WERI-Rb-1 (cell line): ENCODE results near the gene OR13F1.

Source experiments
- DNase-seq: peaks from one replicate; pipeline ENCODE4 v3.0.0-alpha.2; 2020
- H3K27ac ChIP-seq: fragments of 250-450 bp; sonication (Bioruptor Pico); 2 replicates; pipeline ENCODE4 v1.5.1; 2020; ENCODE audit warnings: mild to moderate bottlenecking, moderate library complexity
- H3K27me3 ChIP-seq: fragments of 250-450 bp; sonication (Bioruptor Pico); 2 replicates; pipeline ENCODE4 v1.5.1; 2021; ENCODE audit warnings: mild to moderate bottlenecking, low read depth, moderate library complexity; ENCODE audit not compliant: insufficient read depth, severe bottlenecking
- H3K36me3 ChIP-seq: fragments of 250-450 bp; sonication (Bioruptor Pico); 2 replicates; pipeline ENCODE4 v1.5.1; 2020; ENCODE audit warnings: mild to moderate bottlenecking, moderate library complexity
- H3K4me3 ChIP-seq: 2 replicates; pipeline ENCODE4 v1.5.1; 2011; ENCODE audit warnings: low read depth, mild to moderate bottlenecking, control low read depth, low read length
- H3K9me3 ChIP-seq: fragments of 250-450 bp; sonication (Bioruptor Pico); 2 replicates; pipeline ENCODE4 v1.5.1; 2021; ENCODE audit warnings: mild to moderate bottlenecking, moderate library complexity; ENCODE audit not compliant: severe bottlenecking
- TF ChIP-seq, protein P1 (sequence below): IDR thresholded peaks from 2 replicates; pipeline ENCODE4 v1.5.1; 2011; ENCODE audit warnings: low read depth, mild to moderate bottlenecking, control low read depth, inconsistent platforms, low read length

The OR13F1 gene

DNA sequence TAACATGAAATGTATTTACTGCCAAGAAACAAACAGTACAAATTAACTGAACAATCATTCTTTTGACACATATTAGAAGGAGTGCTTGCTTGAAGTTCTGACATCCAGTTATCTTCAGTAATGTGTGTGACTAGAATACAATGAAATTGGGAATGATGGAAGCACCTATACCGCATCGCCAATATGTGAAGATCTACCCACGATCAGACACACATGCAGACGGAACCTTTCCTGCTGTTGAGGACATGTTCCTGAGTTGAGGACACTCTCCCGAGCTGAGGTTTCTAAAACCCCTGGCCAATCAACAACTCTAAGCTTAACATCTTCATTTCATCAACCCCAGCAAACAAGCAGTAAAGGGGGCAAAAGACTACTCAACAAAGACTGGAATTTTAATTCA is 32.7 kb downstream of the OR13F1 start, which contains the start of gene OR13C3:
TSS of gene OR13C3 (minus strand) at position 101 of the 400 bp plus-strand sequence. CDS start 133 bp downstream, outside the sequence.
- no peaks in the 10 kb centered on the region for H3K9me3 ChIP-seq
- DNase-seq: no peak
- H3K4me3 ChIP-seq: no peak within 1 kb of the TSS
- H3K27me3 ChIP-seq: no peaks in the 10 kb centered on the region
- H3K27ac ChIP-seq: no peak within 1 kb of the TSS
- TF ChIP-seq, protein P1, sequence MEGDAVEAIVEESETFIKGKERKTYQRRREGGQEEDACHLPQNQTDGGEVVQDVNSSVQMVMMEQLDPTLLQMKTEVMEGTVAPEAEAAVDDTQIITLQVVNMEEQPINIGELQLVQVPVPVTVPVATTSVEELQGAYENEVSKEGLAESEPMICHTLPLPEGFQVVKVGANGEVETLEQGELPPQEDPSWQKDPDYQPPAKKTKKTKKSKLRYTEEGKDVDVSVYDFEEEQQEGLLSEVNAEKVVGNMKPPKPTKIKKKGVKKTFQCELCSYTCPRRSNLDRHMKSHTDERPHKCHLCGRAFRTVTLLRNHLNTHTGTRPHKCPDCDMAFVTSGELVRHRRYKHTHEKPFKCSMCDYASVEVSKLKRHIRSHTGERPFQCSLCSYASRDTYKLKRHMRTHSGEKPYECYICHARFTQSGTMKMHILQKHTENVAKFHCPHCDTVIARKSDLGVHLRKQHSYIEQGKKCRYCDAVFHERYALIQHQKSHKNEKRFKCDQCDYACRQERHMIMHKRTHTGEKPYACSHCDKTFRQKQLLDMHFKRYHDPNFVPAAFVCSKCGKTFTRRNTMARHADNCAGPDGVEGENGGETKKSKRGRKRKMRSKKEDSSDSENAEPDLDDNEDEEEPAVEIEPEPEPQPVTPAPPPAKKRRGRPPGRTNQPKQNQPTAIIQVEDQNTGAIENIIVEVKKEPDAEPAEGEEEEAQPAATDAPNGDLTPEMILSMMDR: no peak
- no peaks in the 10 kb centered on the region for H3K36me3 ChIP-seq

DNA sequence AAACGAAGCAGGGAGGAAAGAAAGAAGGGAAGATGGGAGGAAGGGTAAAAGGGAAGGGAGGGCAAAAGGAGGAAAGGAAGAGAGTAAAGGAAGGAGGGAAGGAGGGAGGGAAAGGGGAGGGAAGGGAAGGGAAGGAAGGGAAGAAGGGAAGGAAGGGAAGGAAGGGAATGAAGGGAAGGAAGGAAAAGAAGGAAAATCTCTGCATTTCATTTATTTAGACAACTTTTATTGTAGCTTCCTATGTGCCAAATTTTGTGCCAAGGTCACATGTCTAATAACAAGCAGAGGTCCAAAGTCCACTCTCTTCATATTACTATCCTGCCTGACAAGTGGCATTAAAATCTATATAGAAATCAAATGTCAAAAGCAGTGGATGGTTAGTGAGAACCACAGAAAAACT is 35.2 kb downstream of the OR13F1 start:
- no peaks in the 10 kb centered on the region for H3K36me3 ChIP-seq
- H3K27me3 ChIP-seq: no peaks in the 10 kb centered on the region
- TF ChIP-seq, protein P1: no peak
- H3K4me3 ChIP-seq: no peak overlapping the region
- H3K27ac ChIP-seq: no peak overlapping the region
- DNase-seq: no peak
- H3K9me3 ChIP-seq: no peaks in the 10 kb centered on the region

DNA sequence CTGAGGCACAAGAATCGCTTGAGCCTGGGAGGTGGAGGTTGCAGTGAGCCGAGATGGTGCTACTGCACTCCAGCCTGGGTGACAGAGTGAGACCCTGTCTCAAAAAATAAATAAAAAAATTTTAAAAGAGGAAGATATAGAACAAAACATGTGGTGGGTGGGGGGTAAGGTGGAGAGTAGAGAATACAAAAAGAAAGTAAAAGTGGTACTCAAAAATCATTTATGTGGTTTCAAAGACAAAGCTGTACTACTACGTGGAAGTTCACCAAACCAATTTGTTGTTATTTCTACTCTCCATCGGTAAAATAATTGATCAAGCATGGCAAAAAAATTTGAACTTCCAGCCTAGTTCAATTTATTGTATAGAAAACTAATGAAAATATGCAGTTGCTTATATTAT is 40.6 kb downstream of the OR13F1 start:
- H3K9me3 ChIP-seq: no peaks in the 10 kb centered on the region
- no peak overlapping the region for H3K4me3 ChIP-seq
- H3K27ac ChIP-seq: no peak overlapping the region
- TF ChIP-seq, protein P1: no peak
- H3K27me3 ChIP-seq: no peaks in the 10 kb centered on the region
- DNase-seq: no peak
- H3K36me3 ChIP-seq: no peaks in the 10 kb centered on the region

DNA sequence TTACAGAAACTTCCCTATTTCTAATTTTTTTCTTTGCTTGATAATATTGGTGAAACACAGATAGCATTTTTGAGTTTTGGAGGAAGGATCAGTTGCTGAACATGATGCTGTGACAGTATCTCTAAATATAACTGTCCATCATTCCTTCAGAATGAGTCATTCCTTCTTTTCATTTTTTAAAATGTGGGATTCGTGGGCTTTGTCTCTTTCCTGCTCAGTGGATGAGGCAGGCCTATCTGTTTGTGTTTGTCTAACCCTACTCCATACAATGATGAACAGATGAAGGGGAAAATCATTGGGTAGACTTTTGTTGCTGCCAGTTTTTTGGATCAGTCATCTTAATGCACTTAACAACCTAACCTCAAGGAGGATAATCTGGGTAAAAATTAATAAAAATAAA is 49.2 kb downstream of the OR13F1 start:
- Histone ChIP-seq H3K4me3 (no peak overlapping the region), H3K36me3 (no peaks in the 10 kb centered on the region), H3K27me3 (no peaks in the 10 kb centered on the region), H3K27ac (no peak overlapping the region), H3K9me3 (no peaks in the 10 kb centered on the region)
- TF ChIP-seq, protein P1: no peak
- no peak for DNase-seq
